AG10803 (cell line): ENCODE measurements around the gene KRT6C.
A peak's percentile ranks its signal among the peaks of the same experiment; 100 is the strongest.
"Not testable (repeated sequence)": the region's sequence is repeated elsewhere in the genome, so short reads cannot be mapped to it uniquely, and the experiment has no call there.

ENCODE experiments used
- DNase-seq: peaks from one replicate; pipeline ENCODE4 v3.0.0; 2010; ENCODE audit warnings: low read depth
- H3K4me3 ChIP-seq: 2 replicates; pipeline ENCODE4 v1.5.1; 2011; ENCODE audit warnings: mild to moderate bottlenecking, low read length, control low read depth
- CTCF ChIP-seq: conservative IDR thresholded peaks from 2 replicates; pipeline ENCODE4 v1.5.1; 2011; ENCODE audit warnings: mild to moderate bottlenecking, low read length, control low read depth, inconsistent platforms

The KRT6C gene

GRCh38 chr12:52513736-52514135 is 40.1 kb upstream of the KRT6C start:
- no peak for DNase-seq
- TF ChIP-seq CTCF: no peak
- no peak overlapping the region for H3K4me3 ChIP-seq

- DNase-seq: no peak
- H3K4me3 ChIP-seq: no peak overlapping the region
- TF ChIP-seq CTCF: no peak
These were observed 34.6 kb upstream of the KRT6C start for GRCh38 chr12:52508211-52508610.

- peak; percentile 81 for DNase-seq
These were observed 33.5 kb upstream of the KRT6C start for GRCh38 chr12:52506858-52507715.

GRCh38 chr12:52502877-52503276 is 29.3 kb upstream of the KRT6C start:
- no peak for DNase-seq
- H3K4me3 ChIP-seq: no peak overlapping the region
- TF ChIP-seq CTCF: no peak

More at GRCh38 chr12:52506858-52507715, 33.5 kb upstream of the KRT6C start:
- peak; percentile 82 for TF ChIP-seq CTCF
- no peak overlapping the region for H3K4me3 ChIP-seq

GRCh38 chr12:52501490-52501889 is 27.9 kb upstream of the KRT6C start:
- no peak for DNase-seq
- TF ChIP-seq CTCF: no peak

GRCh38 chr12:52500574-52500973 is 27.0 kb upstream of the KRT6C start:
- not testable (repeated sequence) for DNase-seq, H3K4me3 ChIP-seq

More at GRCh38 chr12:52501490-52501889, 27.9 kb upstream of the KRT6C start:
- H3K4me3 ChIP-seq: no peak overlapping the region

GRCh38 chr12:52499806-52500560 is 26.4 kb upstream of the KRT6C start:
- no peak overlapping the region for H3K4me3 ChIP-seq

More at GRCh38 chr12:52499806-52500560, 26.4 kb upstream of the KRT6C start:
- DNase-seq: peak; percentile 54
- no peak for TF ChIP-seq CTCF
